ENCODE measurements around the gene PRKCA. TPM values are rescaled to one million over a fixed set of nuclear protein-coding genes. Genes with fewer than 3 reads are reported as not detected.

PRKCA gene
- total RNA-seq, 2 donors from 2014 or later: 6.4 to 7.7 TPM

DNA sequence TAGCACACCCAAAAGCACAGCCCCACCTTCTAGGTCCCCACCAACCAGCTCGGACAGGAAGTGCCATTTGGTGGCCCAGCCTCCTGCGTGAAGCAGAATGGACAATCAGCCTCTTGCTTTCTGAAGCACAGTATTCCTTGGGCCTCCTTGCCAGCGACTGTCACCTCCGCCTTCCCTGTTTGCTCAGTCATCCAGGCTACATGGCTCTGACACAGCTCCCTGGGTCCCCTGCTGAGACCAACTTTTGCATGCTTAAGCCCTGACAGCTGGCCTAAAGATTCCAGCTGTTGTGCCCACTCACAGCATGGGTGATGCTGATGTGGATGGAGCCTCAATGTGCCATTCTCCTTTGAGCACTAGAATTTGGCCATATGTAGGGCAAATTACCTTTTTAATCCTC lies 528.0 kb downstream of the PRKCA start:
- no peak for ATAC-seq
- intact Hi-C loops (cut with DNase I): no loop called here
- DNase-seq: no peak

DNA sequence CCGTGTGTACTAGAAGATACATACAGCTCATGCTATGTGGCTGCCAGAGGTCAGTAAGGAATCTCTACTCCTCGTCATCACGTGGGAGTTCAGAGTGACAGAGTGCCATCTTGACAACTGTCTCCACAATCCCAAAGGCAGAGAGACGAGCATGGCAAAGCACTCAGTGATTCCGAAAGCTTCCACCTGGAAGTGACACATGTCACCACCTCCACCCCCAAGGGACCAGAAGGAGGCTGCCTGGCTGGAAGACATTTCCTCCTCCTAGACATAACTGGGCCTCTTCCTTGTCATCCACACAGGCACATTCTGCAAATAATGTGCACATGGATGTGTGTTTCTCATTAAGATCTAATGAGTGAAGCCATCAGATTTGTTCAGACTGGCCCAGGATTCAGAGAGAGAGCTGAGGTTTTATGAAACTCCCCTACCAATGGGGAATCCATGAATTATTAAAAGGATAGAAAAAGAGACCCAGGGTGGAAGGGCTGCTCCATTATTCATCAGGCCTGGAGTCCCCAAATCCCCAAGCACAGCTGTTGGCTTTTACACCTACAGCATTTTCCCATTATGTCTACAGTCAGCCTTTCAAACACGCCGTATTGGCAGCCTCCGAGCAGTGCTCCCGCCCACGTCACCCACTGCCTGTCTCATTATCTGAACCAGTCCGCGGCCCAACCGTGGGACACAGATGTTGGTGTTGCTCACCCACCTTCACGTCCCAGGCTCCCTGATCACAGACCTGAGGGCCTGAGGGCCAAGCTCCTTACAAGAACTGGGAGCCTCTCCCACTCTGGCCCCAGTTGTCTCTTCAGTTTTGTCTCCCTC lies 529.2 kb downstream of the PRKCA start:
- no peak for ATAC-seq
- intact Hi-C loops (cut with DNase I): no loop called here
- DNase-seq: no peak

DNA sequence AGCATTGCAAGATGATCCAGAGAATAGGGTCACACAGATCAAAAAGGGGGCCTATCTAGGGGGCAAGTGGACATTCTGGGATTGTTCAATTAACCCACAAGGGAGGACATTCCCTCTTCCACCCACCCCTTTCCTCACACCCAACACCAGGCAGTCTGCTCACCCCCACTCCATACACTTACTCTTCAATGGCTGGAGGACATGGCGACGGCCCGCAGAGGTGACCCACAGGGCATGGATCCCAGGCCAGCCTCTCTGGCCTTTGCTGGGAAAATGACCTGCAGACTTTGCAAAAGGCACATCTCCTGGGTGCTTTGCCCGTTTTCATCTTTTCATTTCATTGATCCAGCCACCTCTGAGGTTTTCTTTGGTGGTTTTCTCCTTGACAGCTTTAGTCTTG lies 530.8 kb downstream of the PRKCA start:
- intact Hi-C loops (cut with DNase I): no loop called here
- ATAC-seq (no peak), DNase-seq (no peak)

DNA sequence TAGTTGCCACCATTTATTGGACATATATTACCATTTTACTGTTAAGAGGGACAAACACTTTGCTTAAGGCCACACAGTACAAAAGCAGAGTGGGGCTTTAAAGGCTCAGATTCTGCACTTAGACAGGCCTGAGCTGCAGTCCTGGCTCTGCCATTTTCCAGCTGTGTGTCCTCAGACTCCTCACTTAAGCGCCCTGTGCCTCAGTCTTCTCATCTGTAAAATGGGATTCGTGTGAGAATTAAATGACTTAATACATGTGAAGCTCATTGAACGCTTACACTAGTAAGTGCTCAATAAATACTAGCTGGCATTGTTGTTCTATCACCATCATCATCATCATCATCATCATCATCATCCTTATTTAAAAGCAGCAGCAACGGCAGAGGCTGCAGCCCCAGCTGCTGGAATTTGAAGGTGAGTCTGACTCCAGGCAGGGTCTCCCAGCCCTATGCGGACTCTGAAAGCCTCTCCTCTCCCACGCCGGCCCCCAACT lies 532.1 kb downstream of the PRKCA start:
- intact Hi-C loops (cut with DNase I): no loop called here
- DNase-seq (no peak), ATAC-seq (no peak)

DNA sequence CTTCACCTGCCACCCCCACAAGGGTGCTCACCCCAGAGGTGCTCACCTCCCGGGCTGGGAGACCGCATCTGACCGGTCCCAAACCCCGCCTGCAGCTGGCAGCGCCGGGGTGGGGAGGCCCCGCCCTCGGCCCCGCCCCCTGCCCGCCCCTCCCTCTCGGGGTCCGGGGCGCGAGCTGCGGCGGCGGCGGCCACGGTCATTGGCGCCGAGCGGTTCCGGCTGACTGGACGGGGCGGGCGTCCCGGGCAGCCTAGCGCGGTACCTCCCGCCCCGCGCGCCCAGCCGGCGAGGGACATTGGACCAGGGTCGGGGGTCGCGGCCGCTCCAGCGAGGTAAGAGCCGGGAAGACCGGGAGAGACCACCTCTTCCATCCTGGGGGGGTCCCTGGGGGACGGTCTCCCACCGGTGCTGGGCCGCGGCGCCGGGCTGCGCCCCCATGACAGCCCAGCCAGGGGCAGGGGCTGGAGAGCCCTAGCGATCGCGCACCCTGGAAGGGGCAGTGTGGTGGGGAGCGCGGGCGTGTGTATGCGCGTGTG lies 532.6 kb downstream of the PRKCA start, which contains the start of gene CACNG5:
Gene CACNG5 (plus strand): TSS at position 199 of the 536 bp plus-strand sequence. CDS start 42,216 bp downstream, outside the sequence.
- intact Hi-C loops (cut with DNase I): no loop called here
- DNase-seq (no peak), ATAC-seq (no peak)

DNA sequence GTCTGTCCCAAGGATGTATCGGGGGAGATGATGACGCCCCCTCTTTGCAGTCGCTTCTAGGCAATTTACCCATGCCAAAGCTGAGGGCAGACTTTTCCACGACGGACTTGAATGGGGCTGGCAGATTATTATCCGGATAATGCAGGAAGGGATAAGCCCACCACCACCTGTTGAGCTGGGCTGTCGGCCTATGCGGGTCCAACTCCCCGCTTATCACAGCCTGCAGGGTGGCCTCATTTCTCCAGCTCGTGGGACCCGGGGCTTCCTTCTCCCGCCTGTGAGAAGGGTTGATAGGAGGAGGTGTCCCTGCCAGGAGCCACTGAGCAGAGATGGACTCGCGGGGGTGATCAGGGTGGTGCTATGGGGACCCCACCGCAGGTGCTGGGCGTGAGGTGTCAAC lies 533.1 kb downstream of the PRKCA start:
- intact Hi-C loops (cut with DNase I): no loop called here

DNA sequence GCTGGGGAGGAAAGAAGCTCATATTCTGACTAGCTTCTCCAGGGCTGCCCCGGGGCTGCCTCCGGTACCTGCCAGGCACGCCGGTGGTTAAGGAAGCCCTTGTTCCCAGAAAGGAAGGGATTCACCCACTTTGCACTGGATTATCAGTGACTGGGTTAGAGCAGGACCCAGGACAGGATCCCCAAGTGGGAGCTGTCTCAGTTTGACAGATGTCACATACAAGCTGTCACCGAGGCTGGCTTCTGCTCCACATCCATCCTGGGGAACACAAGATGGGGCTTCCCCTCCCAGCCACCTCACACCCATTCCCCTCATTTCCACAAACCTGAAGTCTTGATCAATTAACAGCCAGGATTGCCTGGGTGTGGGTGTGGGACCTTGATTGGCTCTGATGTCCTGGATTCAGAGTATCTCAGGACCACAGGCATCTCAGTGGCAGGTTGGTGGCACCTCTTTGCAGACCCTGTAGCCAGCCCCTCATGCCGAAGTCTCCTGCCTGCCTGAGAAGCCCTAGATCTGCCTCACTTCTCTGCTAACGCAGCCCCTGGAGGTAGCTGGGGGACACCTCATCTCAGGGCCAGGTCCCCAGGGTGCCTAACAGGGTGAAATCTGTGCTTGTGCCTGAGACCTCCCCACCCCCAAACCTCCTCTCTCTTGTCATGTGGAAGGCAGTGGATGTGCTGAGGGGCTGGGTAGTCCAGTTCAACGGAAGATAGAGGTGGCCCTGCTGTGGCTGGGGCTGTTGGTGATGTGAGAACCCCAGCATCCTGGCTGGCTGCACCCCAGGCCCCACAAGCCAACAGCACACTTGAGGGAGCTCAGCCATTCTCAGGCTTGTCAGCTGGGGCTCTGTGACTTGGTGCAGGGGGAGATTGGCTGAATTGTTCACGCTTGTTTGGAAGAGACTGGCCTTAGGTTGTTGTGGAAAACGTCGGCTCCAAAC lies 533.9 kb downstream of the PRKCA start:
- DNase-seq: no peak
- ATAC-seq: no peak
- intact Hi-C loops (cut with DNase I): no loop called here

More for the DNA sequence above, 533.1 kb downstream of the PRKCA start:
- DNase-seq: no peak
- no peak for ATAC-seq

DNA sequence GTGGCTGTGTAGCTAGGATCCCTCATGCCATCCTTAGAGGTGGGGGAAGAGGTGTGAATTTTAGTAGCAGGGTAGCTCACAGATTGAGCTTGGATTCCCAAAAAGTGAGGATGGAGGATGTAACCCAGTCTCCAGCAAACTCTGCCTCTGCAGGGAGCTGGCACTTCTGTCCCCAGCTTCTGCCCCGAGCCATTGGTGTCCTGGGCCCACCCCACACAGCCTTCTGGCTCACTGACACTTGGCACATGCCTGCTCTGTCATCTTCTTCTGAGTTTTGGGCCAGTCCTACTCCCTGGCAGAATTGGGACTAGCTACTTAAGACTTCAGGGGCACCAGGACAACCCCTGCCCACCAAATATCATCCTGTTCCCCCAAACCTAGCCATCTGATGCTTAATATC lies 534.8 kb downstream of the PRKCA start:
- ATAC-seq (no peak), DNase-seq (no peak)
- intact Hi-C loops (cut with DNase I): no loop called here

DNA sequence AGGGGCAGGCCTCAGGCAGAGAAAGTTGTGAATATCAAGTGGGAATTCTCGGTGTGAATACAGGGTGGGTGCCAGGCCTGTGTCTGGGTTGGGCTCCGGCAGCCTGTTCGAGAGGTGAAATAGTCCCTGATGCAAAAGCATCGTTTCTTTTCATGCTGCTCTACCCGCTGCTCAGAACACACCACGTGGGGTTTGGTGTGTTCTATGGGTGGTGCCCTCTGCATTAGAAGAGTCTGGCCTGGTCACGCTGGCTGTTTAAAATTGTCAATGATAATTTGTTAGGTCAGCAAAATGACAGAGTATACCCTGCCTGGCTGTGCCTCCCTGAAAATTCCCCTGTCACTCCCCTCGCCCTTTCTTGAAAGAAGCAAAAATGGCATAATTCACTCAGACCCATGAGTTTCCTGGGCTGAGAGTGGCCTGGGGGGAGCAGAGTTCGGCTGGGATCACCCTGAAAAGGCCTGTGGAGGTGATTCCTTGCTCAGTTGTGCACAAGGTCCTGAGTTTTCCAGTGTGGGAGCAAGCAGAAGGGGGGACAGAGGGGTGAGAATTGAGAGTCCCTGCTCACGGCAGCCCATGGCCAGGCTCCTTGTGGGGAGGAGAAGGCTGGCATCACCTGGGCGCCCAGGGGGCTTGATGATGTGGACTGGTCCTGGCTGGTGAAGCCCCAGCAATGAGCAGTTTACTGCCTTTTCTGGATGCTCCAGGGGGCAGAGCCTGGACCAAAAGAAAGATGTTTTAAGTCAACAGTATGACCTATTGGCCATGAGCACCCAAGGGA lies 535.7 kb downstream of the PRKCA start:
- no peak for ATAC-seq
- intact Hi-C loops (cut with DNase I): no loop called here
- no peak for DNase-seq

DNA sequence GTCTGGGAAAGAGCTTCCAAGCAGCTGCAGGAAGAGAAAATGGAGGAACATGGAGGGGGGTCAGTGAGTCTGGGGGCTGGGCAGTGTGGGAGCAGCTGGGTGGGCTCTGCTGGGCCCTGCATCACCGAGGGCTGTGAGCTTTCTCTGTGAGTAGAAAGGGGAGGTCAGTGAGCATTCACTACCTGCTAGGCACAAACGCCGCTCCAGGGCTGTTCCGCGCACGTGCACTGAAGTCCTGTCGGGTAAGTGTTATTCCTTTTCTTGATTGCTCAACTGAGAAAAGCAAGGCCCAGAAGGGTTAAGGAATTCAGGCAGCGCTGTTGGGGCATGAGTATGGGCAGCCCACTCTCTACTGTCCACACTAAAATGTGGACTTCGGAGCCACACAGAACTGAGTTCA lies 537.2 kb downstream of the PRKCA start:
- DNase-seq (no peak), ATAC-seq (no peak)
- intact Hi-C loops (cut with DNase I): no loop called here

DNA sequence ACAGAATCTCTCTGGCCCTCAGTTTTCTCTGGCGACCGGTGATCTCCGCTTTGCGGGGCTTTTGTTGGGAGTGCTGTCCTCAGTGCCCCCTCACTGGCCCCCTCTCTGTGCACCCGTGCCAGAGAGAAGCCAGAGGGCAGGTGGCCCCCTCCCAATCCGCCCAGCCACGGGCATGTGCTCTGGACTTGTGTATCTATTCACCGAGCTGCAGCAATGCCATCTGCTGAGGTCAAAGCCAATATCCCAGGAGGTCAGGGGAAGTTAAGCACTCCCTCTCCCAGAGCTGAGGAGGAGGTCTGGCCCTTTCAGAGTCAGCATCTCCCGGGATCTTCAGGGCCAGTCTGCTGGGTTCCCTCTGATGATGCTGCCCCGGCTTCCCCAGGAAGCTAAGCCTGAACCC lies 537.6 kb downstream of the PRKCA start:
- ATAC-seq (no peak), DNase-seq (no peak)
- intact Hi-C loops (cut with DNase I): no loop called here

DNA sequence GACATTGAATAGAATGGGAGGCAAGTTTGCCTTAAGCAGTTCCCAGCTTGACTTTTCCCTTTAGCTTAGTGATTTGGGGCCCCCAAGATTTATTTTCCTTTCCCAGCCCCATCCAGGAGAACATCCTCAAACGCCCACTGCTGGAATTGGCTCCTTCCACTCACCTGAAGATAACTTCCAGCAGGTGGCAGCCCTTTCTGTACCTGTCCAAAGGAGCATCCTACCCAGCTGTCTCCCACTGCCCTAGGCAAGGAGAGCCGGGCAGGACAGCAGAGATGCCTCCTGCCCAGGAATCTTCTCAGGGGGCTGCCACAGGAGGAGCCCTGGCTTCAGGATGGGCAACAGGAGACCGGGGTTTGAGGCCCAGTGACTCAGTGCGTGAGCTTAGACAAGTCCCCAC lies 538.9 kb downstream of the PRKCA start:
- intact Hi-C loops (cut with DNase I): no loop called here
- ATAC-seq (no peak), DNase-seq (no peak)

DNA sequence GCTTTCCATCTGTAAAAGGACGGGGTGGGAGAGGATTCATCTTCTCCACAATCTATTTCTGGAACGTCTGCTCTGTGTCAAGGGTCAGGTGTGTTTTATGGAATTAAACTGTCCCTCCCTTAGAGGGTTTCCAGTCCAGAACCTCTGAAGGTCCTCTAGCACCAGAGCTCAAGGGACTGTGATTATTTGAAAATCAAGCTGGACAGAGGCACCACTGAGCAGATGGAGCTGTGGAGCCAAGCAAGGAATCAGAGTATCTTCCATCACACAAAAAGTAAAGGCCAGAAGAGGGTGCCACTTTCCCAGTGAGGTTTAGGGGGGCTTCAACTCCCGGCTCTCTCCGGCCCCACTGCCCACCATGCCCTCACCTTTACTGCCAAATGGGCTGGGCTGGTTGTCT lies 539.3 kb downstream of the PRKCA start:
- ATAC-seq (no peak), DNase-seq (no peak)
- intact Hi-C loops (cut with DNase I): no loop called here

DNA sequence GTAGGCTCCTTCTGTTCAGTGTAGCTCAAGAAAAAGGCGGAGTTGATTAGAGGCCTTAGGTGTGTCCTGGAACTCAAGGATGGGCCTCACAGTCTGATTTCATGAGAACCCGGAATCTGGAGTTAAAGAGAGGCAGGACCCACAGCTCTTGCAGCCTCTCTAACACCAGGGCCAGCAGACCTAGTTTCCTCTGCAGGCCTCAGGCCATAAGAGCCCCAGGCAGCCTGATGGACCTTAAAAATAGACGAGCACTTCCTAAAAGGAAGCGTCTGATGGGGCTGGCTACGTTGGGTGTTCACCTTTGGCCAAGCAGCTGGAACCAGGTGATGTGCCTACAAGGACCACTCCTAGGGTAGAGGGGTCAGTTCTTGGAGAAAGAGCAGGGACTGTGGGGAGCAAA lies 540.1 kb downstream of the PRKCA start:
- DNase-seq (no peak), ATAC-seq (no peak)
- intact Hi-C loops (cut with DNase I): no loop called here

DNA sequence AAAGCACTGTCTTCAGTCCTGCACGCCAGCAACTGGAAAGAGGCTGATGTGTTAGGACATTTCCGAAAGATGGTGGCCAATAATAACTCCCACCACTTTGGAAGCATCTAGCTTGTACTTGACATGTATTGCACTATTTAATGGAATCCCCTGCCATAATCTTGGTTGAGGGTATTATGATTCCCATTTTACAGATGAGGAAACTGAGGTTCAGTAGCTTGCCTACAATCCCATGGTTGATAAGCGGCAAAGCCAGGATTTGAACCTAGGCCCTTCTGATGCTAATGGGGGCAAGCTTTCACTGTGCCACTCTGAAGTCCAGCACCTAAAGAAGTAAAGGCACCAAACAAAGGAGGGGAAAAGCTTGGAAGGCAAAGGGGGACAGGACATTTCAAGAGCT lies 540.5 kb downstream of the PRKCA start:
- no peak for ATAC-seq
- DNase-seq: no peak
- intact Hi-C loops (cut with DNase I): no loop called here

DNA sequence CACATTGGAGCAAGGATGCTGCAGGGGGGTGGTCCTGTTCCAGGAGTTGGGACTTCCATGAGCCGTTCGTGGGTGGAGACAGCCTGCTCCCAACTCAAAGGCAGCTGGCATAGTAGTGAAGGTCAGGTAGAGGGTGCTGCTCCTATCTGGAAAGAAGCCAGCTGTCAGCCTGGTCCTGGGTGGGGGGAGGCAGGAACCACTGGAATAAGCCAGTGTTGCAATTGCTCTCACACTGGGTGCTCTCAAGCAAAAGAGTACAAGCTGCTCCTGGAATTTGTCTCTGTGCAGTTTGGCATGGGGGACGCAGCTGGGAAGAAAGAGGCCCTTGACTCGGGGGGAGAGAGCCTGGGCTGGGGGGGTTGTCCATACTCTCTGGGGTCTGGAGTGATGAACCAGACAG lies 541.2 kb downstream of the PRKCA start:
- DNase-seq (no peak), ATAC-seq (no peak)
- intact Hi-C loops (cut with DNase I): no loop called here

DNA sequence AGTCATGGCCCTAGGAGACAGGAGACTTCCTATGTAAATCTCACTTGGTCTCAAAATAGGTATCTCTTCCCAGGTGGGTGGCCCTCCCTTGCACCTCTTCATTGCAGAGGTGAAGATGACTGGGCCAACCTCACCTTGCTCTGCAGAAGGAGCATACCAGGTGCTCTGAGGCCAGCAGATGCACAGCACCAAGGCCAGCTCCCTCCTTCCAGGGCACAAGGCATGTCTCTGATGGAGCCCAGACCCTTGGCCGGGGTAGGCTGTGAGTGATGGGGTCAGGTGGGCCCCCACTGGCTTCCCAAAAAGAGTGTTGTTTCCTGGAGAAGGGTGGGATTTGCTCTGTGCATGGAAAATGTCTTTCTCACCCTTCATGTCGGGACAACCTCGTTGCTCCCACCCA lies 545.3 kb downstream of the PRKCA start:
- intact Hi-C loops (cut with DNase I): no loop called here
- no peak for DNase-seq

DNA sequence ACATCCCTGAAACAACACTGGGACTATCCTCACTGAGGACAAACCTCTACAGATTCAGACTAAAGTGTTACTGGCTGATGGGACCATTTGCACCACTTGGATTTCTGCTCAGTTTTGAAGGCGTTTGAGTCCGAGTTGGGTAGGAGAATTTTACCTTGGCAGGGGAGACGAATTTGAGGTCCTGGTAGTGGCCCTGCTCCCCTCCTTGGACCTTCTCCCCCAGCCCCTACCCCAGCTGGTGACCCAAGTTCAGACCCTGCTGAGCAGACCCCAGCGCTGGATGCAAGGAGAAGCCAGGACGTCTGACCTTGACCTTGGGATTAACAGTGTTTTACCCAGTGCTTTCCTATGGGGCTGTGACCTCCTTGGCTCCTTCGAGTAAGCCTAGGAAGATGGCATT lies 546.1 kb downstream of the PRKCA start:
- intact Hi-C loops (cut with DNase I): no loop called here
- no peak for ATAC-seq
- DNase-seq: no peak

More for the DNA sequence above, 545.3 kb downstream of the PRKCA start:
- no peak for ATAC-seq

DNA sequence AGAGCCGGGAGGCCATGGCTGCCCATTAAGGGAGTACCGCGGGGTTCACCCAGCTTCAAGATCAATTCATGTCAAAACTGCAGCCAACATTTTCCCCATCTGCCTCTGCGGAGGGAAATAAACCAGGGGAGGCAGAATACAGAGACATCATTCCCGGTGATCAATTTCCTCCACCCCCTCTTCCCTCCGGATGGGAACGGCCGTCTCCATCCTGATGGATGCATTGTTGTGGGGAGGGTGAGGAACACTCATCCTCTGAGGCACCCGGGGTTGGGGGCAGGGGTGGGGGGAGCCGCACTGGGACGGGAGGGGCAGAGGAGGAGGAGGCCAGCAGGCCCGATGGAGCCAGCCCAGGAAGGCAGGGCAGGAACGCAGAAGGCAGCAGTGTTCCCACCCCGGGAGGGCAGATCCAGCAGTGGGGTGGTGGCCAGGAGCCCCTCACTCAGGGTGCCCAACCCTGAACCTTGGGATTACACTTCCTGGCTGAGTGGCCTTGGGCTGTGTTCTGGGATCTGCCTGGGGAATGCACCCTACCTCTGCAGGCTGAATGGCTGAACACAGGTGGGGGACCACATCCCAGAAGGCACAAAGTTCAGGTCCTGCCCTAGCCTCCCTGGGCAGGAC lies 546.7 kb downstream of the PRKCA start:
- DNase-seq (no peak), ATAC-seq (no peak)
- intact Hi-C loops (cut with DNase I): no loop called here

Data from left cardiac atrium (tissue), 4 donors.